Measurements from ENCODE around the gene ZNF480.
"Not testable (repeated sequence)": the region's sequence is repeated elsewhere in the genome, so short reads cannot be mapped to it uniquely, and the experiment has no call there.

Gene ZNF480

GRCh38 chr19:52339022-52339421, 42.1 kb downstream of the ZNF480 start:
- DNase-seq (ENCODE audit: low read depth) = not testable (repeated sequence)

GRCh38 chr19:52343548-52343947, 46.6 kb downstream of the ZNF480 start:
- DNase-seq (ENCODE audit: low read depth) = no peak

- no peak for DNase-seq (ENCODE audit: low read depth)
Measured at GRCh38 chr19:52345162-52345561, 48.2 kb downstream of the ZNF480 start.

- no peak for DNase-seq (ENCODE audit: low read depth)
Measured at GRCh38 chr19:52351512-52351911, 54.5 kb downstream of the ZNF480 start.

- DNase-seq (ENCODE audit: low read depth) = no peak
Measured at GRCh38 chr19:52366414-52366824, 69.5 kb downstream of the ZNF480 start.

GRCh38 chr19:52369559-52370340, 72.8 kb downstream of the ZNF480 start, which contains the start of gene ZNF880:
Gene ZNF880, plus strand, starts transcription at chr19:52369923. Its CDS starts 43 bp downstream, at chr19:52369966.
- peak; percentile 86 for DNase-seq (ENCODE audit: low read depth)

GRCh38 chr19:52370341-52370710, 73.4 kb downstream of the ZNF480 start:
- no peak for DNase-seq (ENCODE audit: low read depth)

All from stromal cell of bone marrow (primary cell).